Activated effector memory CD4-positive, alpha-beta T cell treated with anti-CD3 and anti-CD28 coated beads, Interleukin-2, amount 50 U/mL, for 16 hours (primary cell): ENCODE measurements around the gene SLITRK4.

ENCODE experiments used
- DNase-seq: peaks from one replicate; pipeline ENCODE4 v3.0.0-alpha.2; 2020

SLITRK4 gene, protein sequence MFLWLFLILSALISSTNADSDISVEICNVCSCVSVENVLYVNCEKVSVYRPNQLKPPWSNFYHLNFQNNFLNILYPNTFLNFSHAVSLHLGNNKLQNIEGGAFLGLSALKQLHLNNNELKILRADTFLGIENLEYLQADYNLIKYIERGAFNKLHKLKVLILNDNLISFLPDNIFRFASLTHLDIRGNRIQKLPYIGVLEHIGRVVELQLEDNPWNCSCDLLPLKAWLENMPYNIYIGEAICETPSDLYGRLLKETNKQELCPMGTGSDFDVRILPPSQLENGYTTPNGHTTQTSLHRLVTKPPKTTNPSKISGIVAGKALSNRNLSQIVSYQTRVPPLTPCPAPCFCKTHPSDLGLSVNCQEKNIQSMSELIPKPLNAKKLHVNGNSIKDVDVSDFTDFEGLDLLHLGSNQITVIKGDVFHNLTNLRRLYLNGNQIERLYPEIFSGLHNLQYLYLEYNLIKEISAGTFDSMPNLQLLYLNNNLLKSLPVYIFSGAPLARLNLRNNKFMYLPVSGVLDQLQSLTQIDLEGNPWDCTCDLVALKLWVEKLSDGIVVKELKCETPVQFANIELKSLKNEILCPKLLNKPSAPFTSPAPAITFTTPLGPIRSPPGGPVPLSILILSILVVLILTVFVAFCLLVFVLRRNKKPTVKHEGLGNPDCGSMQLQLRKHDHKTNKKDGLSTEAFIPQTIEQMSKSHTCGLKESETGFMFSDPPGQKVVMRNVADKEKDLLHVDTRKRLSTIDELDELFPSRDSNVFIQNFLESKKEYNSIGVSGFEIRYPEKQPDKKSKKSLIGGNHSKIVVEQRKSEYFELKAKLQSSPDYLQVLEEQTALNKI

GRCh38 chrX:143635915-143636314, at the start of gene SLITRK4:
Gene SLITRK4 (minus strand): TSS chrX:143636101. CDS start chrX:143631108, 4,993 bp downstream.
- no peak for DNase-seq

- no peak for DNase-seq
Measured at GRCh38 chrX:143683486-143683885, 47.6 kb upstream of the SLITRK4 start.

GRCh38 chrX:143674926-143675325, 39.0 kb upstream of the SLITRK4 start:
- no peak for DNase-seq

DNA sequence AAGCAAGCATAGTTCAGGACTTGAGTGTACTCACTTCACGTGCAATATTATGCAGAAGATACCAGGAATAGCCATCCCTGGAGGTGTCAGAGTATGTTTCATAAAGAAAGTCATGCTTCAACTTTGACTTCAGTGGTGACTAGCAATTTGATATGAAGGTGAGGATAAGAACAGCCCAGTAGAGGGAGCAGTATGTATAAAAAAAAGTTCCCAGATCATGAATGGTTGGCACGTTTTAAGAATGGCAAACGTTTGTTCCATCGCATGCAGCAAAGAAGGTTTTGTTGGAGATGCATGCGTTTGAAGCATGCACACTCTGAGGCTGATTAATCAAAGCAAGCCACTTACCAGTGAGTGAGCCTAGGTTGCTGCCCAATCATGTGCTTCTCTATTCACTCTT, 33.5 kb upstream of the SLITRK4 start:
- DNase-seq: no peak

DNA sequence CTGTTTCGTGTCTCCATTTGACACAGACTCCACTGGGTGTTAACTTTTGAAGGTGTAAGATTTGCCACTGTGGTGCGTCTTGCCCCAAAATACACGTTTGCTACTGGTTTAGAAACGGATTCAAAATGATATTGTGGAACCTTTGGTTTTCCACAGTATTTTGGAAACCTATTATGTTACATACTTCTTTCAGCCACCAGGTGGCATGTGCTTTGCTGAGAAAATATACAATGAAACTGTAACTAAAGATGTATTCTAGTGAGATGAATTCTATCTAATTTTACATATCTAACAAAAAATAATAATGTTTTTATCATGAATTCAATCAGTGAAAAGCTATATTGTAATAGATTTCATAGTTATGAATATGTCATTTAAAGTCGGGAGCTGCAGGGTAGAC, 28.4 kb upstream of the SLITRK4 start:
- DNase-seq: no peak

DNA sequence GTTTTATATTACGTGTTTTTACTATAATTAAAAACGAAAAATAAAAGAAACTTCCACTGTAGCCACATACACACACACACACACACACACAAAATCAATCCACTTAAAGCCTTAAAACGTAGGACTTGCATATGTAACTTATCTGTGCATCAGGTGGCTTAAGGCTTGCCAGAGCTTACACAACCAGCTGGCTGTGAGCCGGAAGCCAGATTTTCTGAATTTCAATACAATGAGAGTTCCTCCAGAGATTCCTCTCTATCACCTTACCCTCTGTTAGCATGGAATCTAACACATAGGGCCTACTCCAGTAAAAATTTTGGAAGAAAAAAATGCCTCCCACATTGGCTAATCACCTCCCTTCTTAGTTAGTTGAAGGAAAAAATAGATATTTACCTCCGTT, 27.9 kb upstream of the SLITRK4 start:
- no peak for DNase-seq

DNA sequence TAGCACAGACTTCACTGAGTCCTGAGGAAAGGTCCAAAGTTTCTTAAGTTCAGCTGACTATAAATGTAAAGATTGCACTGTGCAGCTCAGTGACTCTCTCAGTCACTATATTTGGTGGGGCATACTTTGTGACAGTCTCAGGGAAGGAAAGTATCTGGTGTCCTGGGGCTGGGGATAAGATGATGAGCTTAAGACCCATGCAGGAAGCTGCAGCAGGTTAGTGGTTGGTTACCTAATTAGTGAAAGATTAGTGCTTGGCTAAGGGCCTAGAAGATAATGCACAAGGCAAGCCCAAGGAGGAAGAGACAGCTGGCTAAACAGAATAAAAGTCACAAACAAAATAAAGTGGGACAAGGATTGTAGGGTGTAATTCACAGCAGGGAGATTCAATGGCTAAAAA, 25.4 kb upstream of the SLITRK4 start:
- no peak for DNase-seq

GRCh38 chrX:143648705-143649104, 12.8 kb upstream of the SLITRK4 start:
- DNase-seq: no peak

GRCh38 chrX:143642426-143642825, 6.5 kb upstream of the SLITRK4 start:
- DNase-seq: no peak

DNA sequence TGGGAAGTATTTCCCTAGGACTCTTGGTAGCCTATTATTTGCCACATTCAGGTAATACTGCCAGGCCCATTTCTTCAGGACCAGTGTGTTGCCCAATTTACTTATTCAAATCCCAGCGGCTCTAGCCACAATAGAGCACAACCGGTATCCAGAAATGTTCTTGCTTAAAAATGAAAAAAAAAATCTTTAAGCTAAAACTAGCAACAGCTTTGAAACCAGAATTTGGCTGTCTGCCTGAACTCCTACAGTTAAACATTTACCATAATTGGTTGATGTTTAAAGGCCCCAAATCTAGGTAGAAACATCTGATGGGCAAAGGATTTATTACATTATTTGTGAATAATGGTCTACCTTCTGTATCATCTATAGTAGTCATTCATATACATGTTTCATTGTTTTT, 930 bp upstream of the SLITRK4 start:
- DNase-seq: no peak

DNA sequence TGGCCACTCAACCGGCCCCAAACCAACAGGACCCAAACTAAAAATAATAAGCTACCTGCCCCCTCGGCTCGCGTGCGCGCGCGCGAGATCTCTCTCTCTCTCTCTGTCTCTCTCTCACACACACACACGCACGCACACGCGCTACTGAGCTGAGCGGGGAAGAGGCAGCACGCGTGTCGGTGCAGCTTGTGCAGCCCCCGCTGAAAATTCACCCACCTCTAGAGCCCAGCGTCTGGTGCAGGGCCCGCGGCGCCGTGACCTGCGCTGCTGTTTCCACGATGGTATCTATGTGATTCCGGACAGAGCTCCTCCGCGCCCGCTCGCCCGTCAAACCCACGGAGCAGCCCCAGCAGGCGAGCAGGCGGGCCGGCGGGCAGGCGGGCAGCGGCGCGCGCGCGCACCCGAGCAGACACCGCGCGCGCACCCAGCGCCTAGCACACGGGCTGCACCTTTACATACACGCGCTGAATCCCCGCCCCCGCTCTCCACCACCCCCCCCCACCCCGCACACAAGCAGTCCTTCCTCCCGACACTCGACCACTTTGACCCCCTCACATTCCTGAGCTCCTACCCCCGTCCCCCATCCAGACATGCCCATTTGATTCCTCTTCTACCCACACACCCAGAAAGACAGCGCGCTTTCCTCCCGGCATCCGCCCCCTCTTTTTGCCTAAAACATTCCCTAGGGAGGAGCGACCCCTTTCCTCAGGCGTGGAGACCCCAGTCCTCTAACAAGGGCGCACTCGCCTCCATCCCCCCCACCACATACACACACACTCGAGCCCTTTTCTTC, 1.0 kb downstream of the SLITRK4 start:
- DNase-seq: no peak

DNA sequence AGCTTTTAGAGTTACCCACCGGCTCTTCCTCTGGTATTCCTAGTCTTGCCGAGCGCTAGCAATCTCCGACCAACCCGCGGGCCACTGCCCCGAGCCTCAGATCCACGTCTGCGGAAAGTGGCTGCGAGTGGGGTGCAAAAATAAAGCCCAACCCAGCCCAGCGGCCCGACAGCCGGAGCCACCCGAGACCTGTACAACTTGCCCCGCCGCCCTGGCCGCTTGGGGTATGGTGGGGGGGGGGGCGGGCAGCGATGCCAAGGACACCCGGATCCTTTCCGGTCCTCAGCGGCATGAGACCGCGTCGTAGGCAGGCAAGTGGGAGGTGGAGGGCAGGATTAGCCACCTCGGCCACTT, 1.6 kb downstream of the SLITRK4 start:
- DNase-seq: no peak

DNA sequence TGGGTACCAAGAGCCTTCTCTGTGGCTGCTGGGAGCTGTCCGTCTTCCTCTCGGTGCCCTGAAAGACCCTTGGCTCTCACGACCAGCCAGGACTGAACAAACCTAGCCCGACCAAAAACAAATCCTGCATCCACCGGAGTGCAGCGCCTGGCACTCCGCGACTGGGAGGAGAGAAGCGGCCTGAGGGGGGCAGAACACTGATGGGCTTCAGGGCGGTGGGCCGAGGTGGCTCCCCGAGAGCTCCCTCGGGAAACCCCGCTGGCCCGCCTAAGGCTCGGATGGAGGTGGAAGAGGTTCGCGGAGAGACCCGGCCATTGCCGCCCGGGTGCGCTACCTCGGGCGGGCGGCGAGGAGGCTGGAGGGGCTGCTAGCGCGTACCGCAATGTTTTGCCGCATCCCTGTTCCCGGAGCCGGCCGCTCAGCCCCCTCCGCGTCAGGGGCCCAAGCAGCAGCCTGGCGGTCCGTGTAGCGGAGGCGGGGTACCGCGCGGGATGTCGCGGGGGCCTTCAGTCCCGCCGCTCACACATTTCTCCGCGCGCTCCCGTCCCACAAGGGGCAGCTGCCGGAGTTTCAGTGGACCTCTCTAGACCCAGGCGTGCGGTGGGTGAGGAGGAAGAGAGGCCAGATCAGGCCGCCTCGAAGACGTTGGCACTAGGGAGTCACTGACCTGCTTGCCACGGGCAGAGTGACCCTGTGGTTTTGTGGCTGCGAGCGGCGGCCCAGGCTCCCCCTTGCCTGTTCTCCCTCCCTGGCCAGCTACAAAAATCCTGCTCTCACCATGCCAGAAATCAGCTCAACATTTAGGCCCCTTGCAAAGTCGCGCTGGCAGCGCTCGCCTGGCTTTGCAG, 2.2 kb downstream of the SLITRK4 start:
- DNase-seq: no peak

DNA sequence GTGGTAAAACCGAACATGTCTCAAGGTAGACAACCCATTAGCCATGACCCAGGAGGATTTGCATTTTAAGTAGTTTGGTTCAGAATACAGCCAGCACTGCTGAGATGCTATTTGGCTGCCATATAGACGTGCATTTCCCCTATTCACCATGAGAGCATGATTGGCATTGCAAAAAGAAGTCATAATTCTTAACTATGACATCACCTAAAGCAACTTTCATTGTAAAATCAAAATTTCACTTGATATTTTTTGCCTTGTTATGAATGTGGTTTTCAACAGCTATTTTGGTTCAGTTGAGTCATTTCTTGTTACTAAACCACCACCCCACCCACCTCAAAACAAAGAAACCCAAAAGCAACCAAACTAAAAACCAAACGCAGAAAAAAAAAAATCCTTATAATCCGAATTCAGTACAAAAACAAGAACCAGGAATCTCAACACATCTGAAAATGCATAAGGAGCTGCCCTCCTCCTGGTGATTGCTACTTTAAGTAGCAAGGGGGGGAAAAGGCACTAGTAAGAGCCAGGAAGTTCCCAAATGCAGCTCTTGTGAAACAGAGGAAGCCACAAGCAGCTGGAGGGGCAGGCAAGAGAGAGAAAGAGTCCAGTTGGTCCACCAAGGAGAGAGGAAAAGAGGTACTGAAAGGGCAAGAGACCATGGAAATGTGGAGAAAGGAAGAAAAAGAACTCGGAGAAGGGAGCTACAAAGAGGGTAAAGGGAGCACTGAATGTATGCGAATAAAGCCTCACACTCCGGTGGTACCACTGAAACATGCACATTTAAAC, 3.1 kb downstream of the SLITRK4 start:
- no peak for DNase-seq

DNA sequence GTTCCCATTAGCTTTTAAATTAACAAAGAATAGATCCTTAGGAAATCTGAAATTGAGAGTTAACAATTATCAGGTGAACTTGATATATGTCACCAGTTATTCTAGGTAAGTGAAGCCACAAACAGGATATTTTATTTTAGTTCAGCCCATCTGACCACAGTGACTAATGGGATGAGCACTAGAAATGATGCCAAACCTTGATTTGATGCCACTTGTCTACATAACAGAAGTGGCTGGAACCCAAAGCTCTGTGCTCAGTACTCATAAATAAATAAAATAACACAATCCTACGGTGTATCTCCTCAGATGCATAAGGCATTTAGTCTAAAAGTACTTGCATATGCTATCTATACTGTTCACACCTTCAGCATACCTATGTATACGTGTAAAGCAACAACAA, 12.2 kb downstream of the SLITRK4 start:
- DNase-seq: no peak

- DNase-seq: no peak
Measured at GRCh38 chrX:143621276-143621675, 14.6 kb downstream of the SLITRK4 start.

- no peak for DNase-seq
Measured at GRCh38 chrX:143615851-143616250, 20.1 kb downstream of the SLITRK4 start.

GRCh38 chrX:143601809-143602208, 34.1 kb downstream of the SLITRK4 start:
- DNase-seq: no peak

DNA sequence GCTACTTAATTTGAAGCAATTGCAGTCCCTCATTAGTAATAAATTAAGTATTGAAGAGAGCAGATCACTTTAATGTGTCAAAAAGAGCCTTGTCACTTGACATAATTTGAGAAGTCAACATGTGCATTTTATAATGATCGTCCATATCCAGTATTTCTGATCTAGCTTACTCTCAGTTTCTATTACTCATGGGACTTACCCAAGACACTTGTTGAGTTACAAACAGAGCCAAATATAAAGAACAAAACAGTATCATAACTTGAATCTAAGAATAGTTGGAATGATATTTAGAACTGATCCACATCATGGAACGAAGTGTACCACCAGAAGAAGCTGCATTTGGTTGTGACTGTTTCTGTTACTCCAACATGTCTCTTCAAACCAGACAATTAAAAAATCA, 54.7 kb downstream of the SLITRK4 start:
- no peak for DNase-seq

DNA sequence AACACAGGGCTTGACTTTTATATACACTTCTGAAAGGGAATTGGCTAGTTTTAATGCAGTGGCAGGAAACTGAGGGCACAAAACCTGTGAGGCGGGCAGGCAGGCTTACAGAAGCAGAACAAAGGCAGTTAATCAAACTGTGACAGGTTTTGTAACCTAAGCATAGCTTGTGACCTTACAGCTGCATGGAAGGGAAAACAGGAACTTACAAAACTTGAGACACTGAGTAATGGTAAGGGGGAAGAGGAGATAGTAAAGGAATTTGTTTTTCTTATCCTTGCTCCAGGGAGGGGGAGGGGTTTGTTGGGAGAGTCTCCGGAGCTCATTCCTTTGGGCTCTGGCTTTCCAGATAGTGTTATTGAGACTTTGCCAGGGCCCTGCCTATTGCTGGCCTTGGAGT, 55.6 kb downstream of the SLITRK4 start:
- no peak for DNase-seq
